GM23338 (cell line): ENCODE data around the gene TBC1D19. TPM values are rescaled to one million over a fixed set of nuclear protein-coding genes. Genes with fewer than 3 reads are reported as not detected.
"Not testable (repeated sequence)": the region's sequence is repeated elsewhere in the genome, so short reads cannot be mapped to it uniquely, and the experiment has no call there.

Experiments
- ATAC-seq: fragments of 200-7000 bp; cut with Tn5 transposase; 3 replicates; pipeline ENCODE4 v1.9.1; 2020
- DNase-seq: peaks from one replicate; pipeline ENCODE4 v3.0.0-alpha.2; 2015; ENCODE audit warnings: low spot score
- H2AFZ ChIP-seq: fragments of 200-600 bp; sonication (generic); 2 replicates; pipeline ENCODE4 v1.8.0; 2016; ENCODE audit warnings: antibody characterized with exemption, mild to moderate bottlenecking, moderate library complexity
- H3F3A ChIP-seq: fragments of 200-600 bp; sonication (generic); replicated peaks from 2 replicates; pipeline ENCODE4 v1.8.0; 2017; ENCODE audit warnings: antibody characterized with exemption, mixed run types, low read depth
- H3K27ac ChIP-seq: fragments of 200-600 bp; sonication (generic); 2 replicates; pipeline ENCODE4 v1.6.1; 2016; ENCODE audit warnings: low read depth
- H3K27me3 ChIP-seq: fragments of 200-600 bp; sonication (generic); 2 replicates; pipeline ENCODE4 v1.8.0; 2016; ENCODE audit warnings: mild to moderate bottlenecking, mixed run types, moderate library complexity; ENCODE audit not compliant: insufficient read depth
- H3K36me3 ChIP-seq: fragments of 200-600 bp; sonication (generic); 2 replicates; pipeline ENCODE4 v1.8.0; 2016; ENCODE audit warnings: mild to moderate bottlenecking; ENCODE audit not compliant: insufficient read depth
- H3K4me1 ChIP-seq: fragments of 200-600 bp; sonication (generic); 2 replicates; pipeline ENCODE4 v1.8.0; 2016; ENCODE audit warnings: mild to moderate bottlenecking, moderate library complexity; ENCODE audit not compliant: insufficient read depth
- H3K4me2 ChIP-seq: fragments of 200-600 bp; sonication (generic); 2 replicates; pipeline ENCODE4 v1.7.1; 2017; ENCODE audit warnings: mixed run types
- H3K4me3 ChIP-seq: fragments of 200-600 bp; sonication (generic); 2 replicates; pipeline ENCODE4 v1.6.1; 2016; ENCODE audit warnings: mixed run types
- H3K79me2 ChIP-seq: fragments of 200-600 bp; sonication (generic); replicated peaks from 2 replicates; pipeline ENCODE4 v1.8.0; 2017; ENCODE audit warnings: mild to moderate bottlenecking; ENCODE audit not compliant: insufficient read depth
- H3K9me2 ChIP-seq: fragments of 200-600 bp; sonication (generic); 2 replicates; pipeline ENCODE4 v1.8.0; 2017; ENCODE audit not compliant: insufficient read depth
- H4K20me1 ChIP-seq: fragments of 200-600 bp; sonication (generic); replicated peaks from 2 replicates; pipeline ENCODE4 v1.8.0; 2017; ENCODE audit warnings: mild to moderate bottlenecking; ENCODE audit not compliant: insufficient read depth
- H3K27ac Mint-ChIP-seq: 2 replicates; pipeline ENCODE4 v1.8.0; 2020; ENCODE audit warnings: inconsistent platforms, mild to moderate bottlenecking, moderate library complexity, mixed read lengths
- H3K27me3 Mint-ChIP-seq: 3 replicates; pipeline ENCODE4 v1.8.0; 2022; ENCODE audit warnings: low read depth, mild to moderate bottlenecking, moderate library complexity, mixed read lengths, inconsistent platforms; ENCODE audit not compliant: insufficient read depth, poor library complexity
- H3K36me3 Mint-ChIP-seq: 3 replicates; pipeline ENCODE4 v1.8.0; 2021; ENCODE audit warnings: low read depth, mild to moderate bottlenecking, inconsistent platforms, moderate library complexity, mixed read lengths
- H3K4me1 Mint-ChIP-seq: 3 replicates; pipeline ENCODE4 v1.8.0; 2020; ENCODE audit warnings: mild to moderate bottlenecking, inconsistent platforms, mixed read lengths
- H3K4me3 Mint-ChIP-seq: 3 replicates; pipeline ENCODE4 v1.8.0; 2021; ENCODE audit warnings: moderate library complexity, mild to moderate bottlenecking, inconsistent platforms, mixed read lengths
- H3K9me3 Mint-ChIP-seq: 3 replicates; pipeline ENCODE4 v1.8.0; 2020; ENCODE audit warnings: moderate library complexity, mild to moderate bottlenecking, inconsistent platforms, mixed read lengths
- CREB1 ChIP-seq: fragments of 250-450 bp; sonication (Bioruptor Pico); IDR thresholded peaks from 2 replicates; pipeline ENCODE4 v1.5.0; 2020; ENCODE audit warnings: low read depth, mild to moderate bottlenecking, moderate library complexity
- POLR2AphosphoS5 ChIP-seq: IDR thresholded peaks from 2 replicates; pipeline ENCODE4 v1.6.1; 2016; ENCODE audit warnings: antibody characterized with exemption, low read depth
- ZNF331 ChIP-seq: fragments of 250-450 bp; sonication (Bioruptor Pico); IDR thresholded peaks from 2 replicates; pipeline ENCODE4 v1.5.0; 2020; ENCODE audit warnings: low read depth, mild to moderate bottlenecking, moderate library complexity
- polyA plus RNA-seq: library from polyadenylated mRNA; unstranded; fragments of >200 nt; fragmentation: Nextera tagmentation; extraction: Ambion mirVana; gene quantifications from 2 replicates; pipeline ENCODE4 v1.2.1, GENCODE V29; 2016
- total RNA-seq: library from RNA; depleted of rRNA; stranded (reverse); fragments of >200 nt; shearing (Covaris generic); gene quantifications from 2 replicates; pipeline ENCODE4 v1.2.3, GENCODE V29; 2014
- TF ChIP-seq, protein P1 (sequence below): IDR thresholded peaks from one replicate; pipeline ENCODE4 v1.6.1; 2018; ENCODE audit warnings: antibody characterized with exemption; ENCODE audit not compliant: unreplicated experiment
- TF ChIP-seq, protein P2 (sequence below): fragments of 250-450 bp; sonication (Bioruptor Pico); IDR thresholded peaks from 2 replicates; pipeline ENCODE4 v1.5.0; 2020; ENCODE audit warnings: mild to moderate bottlenecking, moderate library complexity

The TBC1D19 gene
- total and polyA plus RNA-seq, 2 experiments from 2014 or later = 1.9 to 4.3 TPM

- TF ChIP-seq, protein P1, sequence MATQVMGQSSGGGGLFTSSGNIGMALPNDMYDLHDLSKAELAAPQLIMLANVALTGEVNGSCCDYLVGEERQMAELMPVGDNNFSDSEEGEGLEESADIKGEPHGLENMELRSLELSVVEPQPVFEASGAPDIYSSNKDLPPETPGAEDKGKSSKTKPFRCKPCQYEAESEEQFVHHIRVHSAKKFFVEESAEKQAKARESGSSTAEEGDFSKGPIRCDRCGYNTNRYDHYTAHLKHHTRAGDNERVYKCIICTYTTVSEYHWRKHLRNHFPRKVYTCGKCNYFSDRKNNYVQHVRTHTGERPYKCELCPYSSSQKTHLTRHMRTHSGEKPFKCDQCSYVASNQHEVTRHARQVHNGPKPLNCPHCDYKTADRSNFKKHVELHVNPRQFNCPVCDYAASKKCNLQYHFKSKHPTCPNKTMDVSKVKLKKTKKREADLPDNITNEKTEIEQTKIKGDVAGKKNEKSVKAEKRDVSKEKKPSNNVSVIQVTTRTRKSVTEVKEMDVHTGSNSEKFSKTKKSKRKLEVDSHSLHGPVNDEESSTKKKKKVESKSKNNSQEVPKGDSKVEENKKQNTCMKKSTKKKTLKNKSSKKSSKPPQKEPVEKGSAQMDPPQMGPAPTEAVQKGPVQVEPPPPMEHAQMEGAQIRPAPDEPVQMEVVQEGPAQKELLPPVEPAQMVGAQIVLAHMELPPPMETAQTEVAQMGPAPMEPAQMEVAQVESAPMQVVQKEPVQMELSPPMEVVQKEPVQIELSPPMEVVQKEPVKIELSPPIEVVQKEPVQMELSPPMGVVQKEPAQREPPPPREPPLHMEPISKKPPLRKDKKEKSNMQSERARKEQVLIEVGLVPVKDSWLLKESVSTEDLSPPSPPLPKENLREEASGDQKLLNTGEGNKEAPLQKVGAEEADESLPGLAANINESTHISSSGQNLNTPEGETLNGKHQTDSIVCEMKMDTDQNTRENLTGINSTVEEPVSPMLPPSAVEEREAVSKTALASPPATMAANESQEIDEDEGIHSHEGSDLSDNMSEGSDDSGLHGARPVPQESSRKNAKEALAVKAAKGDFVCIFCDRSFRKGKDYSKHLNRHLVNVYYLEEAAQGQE = no peak
- TF ChIP-seq, protein P2, sequence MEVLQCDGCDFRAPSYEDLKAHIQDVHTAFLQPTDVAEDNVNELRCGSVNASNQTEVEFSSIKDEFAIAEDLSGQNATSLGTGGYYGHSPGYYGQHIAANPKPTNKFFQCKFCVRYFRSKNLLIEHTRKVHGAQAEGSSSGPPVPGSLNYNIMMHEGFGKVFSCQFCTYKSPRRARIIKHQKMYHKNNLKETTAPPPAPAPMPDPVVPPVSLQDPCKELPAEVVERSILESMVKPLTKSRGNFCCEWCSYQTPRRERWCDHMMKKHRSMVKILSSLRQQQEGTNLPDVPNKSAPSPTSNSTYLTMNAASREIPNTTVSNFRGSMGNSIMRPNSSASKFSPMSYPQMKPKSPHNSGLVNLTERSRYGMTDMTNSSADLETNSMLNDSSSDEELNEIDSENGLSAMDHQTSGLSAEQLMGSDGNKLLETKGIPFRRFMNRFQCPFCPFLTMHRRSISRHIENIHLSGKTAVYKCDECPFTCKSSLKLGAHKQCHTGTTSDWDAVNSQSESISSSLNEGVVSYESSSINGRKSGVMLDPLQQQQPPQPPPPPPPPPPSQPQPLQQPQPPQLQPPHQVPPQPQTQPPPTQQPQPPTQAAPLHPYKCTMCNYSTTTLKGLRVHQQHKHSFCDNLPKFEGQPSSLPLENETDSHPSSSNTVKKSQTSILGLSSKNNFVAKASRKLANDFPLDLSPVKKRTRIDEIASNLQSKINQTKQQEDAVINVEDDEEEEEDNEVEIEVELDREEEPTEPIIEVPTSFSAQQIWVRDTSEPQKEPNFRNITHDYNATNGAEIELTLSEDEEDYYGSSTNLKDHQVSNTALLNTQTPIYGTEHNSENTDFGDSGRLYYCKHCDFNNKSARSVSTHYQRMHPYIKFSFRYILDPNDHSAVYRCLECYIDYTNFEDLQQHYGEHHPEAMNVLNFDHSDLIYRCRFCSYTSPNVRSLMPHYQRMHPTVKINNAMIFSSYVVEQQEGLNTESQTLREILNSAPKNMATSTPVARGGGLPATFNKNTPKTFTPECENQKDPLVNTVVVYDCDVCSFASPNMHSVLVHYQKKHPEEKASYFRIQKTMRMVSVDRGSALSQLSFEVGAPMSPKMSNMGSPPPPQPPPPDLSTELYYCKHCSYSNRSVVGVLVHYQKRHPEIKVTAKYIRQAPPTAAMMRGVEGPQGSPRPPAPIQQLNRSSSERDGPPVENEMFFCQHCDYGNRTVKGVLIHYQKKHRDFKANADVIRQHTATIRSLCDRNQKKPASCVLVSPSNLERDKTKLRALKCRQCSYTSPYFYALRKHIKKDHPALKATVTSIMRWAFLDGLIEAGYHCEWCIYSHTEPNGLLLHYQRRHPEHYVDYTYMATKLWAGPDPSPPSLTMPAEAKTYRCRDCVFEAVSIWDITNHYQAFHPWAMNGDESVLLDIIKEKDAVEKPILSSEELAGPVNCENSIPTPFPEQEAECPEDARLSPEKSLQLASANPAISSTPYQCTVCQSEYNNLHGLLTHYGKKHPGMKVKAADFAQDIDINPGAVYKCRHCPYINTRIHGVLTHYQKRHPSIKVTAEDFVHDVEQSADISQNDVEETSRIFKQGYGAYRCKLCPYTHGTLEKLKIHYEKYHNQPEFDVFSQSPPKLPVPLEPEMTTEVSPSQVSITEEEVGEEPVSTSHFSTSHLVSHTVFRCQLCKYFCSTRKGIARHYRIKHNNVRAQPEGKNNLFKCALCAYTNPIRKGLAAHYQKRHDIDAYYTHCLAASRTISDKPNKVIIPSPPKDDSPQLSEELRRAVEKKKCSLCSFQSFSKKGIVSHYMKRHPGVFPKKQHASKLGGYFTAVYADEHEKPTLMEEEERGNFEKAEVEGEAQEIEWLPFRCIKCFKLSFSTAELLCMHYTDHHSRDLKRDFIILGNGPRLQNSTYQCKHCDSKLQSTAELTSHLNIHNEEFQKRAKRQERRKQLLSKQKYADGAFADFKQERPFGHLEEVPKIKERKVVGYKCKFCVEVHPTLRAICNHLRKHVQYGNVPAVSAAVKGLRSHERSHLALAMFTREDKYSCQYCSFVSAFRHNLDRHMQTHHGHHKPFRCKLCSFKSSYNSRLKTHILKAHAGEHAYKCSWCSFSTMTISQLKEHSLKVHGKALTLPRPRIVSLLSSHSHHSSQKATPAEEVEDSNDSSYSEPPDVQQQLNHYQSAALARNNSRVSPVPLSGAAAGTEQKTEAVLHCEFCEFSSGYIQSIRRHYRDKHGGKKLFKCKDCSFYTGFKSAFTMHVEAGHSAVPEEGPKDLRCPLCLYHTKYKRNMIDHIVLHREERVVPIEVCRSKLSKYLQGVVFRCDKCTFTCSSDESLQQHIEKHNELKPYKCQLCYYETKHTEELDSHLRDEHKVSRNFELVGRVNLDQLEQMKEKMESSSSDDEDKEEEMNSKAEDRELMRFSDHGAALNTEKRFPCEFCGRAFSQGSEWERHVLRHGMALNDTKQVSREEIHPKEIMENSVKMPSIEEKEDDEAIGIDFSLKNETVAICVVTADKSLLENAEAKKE (CRISPR knock-in tag) = no peak
- TF ChIP-seq CREB1 (CRISPR knock-in tag) (no peak), POLR2AphosphoS5 (no peak), ZNF331 (CRISPR knock-in tag) (no peak)
These were observed 4.7 kb upstream of the TBC1D19 start (continued) for GRCh38 chr4:26579169-26579568.

DNA sequence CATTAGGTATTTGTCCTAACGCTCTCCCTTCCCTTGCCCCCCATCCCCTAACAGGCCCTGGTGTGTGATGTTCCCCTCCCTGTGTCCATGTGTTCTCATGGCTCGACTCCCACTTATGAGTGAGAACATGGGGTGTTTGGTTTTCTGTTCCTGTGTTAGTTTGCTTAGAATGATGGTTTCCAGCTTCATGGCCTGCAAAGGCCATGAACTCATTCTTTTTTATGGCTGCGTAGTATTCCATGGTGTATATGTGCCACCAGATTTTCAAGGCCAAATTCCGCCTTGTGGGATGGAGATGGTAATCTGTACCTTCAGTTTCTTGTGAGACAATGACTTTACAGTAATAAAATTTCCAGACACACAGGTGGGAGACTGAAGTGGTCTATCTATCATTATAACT, 2.5 kb upstream of the TBC1D19 start:
- H3F3A ChIP-seq, H3K4me1 Mint-ChIP-seq, H3K9me3 Mint-ChIP-seq, H4K20me1 ChIP-seq, H3K4me2 ChIP-seq, H3K4me3 Mint-ChIP-seq, H3K9me2 ChIP-seq, H3K27me3 Mint-ChIP-seq, H3K79me2 ChIP-seq, H3K36me3 ChIP-seq, H3K4me1 ChIP-seq, H3K27me3 ChIP-seq, H3K27ac Mint-ChIP-seq, H3K4me3 ChIP-seq, H3K36me3 Mint-ChIP-seq, H2AFZ ChIP-seq, H3K27ac ChIP-seq, DNase-seq, ATAC-seq: not testable (repeated sequence)
